GM21528 (cell line): ENCODE measurements around the gene BEST3.
A peak's percentile ranks its signal among the peaks of the same experiment; 100 is the strongest.

Experiments
- ATAC-seq: cut with Tn5 transposase; IDR thresholded peaks from one replicate; pipeline ENCODE4 v1.9.1; 2021; ENCODE audit warnings: mild to moderate bottlenecking, moderate library complexity; ENCODE audit not compliant: unreplicated experiment, low FRiP score

Gene BEST3

GRCh38 chr12:69698769-69699540 lies at the start of gene BEST3:
BEST3 (minus strand) TSS chr12:69699303; CDS start chr12:69697798, 1,505 bp downstream.
- ATAC-seq, result no peak

GRCh38 chr12:69744109-69744508 lies 45.0 kb upstream of the BEST3 start:
- no peak for ATAC-seq

GRCh38 chr12:69739287-69740191 lies 40.4 kb upstream of the BEST3 start:
- peak; percentile 48 for ATAC-seq

- ATAC-seq, result peak; percentile 83
Observed at GRCh38 chr12:69738351-69739286, 39.5 kb upstream of the BEST3 start, which contains the start of gene RAB3IP. RAB3IP (plus strand) TSS chr12:69738860; CDS start chr12:69755409, 16,549 bp downstream.

- ATAC-seq, result no peak
Observed at GRCh38 chr12:69733638-69734037, 34.5 kb upstream of the BEST3 start.

- ATAC-seq, result no peak
Observed at GRCh38 chr12:69732088-69732487, 33.0 kb upstream of the BEST3 start.

- ATAC-seq, result no peak
Observed at GRCh38 chr12:69726922-69727321, 27.8 kb upstream of the BEST3 start.

GRCh38 chr12:69720750-69721149 lies 21.6 kb upstream of the BEST3 start:
- ATAC-seq, result no peak

- ATAC-seq, result no peak
Observed at GRCh38 chr12:69719336-69720316, 20.5 kb upstream of the BEST3 start.

GRCh38 chr12:69714542-69714941 lies 15.4 kb upstream of the BEST3 start:
- no peak for ATAC-seq

GRCh38 chr12:69712826-69713225 lies 13.7 kb upstream of the BEST3 start:
- ATAC-seq, result no peak

GRCh38 chr12:69708649-69709048 lies 9.5 kb upstream of the BEST3 start:
- ATAC-seq, result no peak

- ATAC-seq, result no peak
Observed at GRCh38 chr12:69704357-69704756, 5.3 kb upstream of the BEST3 start.

- no peak for ATAC-seq
Observed at GRCh38 chr12:69703146-69703642, 4.1 kb upstream of the BEST3 start.

GRCh38 chr12:69701826-69702225 lies 2.7 kb upstream of the BEST3 start:
- ATAC-seq, result no peak

- no peak for ATAC-seq
Observed at GRCh38 chr12:69698054-69698453, 1.0 kb downstream of the BEST3 start.

GRCh38 chr12:69694123-69694522 lies 5.0 kb downstream of the BEST3 start:
- ATAC-seq, result no peak

GRCh38 chr12:69689638-69690037 lies 9.5 kb downstream of the BEST3 start:
- no peak for ATAC-seq
